ENCODE results near the gene XPO5. TPM values are rescaled to one million over a fixed set of nuclear protein-coding genes. Genes with fewer than 3 reads are reported as not detected.
"Not testable (repeated sequence)": the region's sequence is repeated elsewhere in the genome, so short reads cannot be mapped to it uniquely, and the experiment has no call there.

XPO5 gene
- total RNA-seq, 2 donors from 2014 or later: 67.3 to 109 TPM

GRCh38 chr6:43608310-43608763, 32.5 kb upstream of the XPO5 start:
- peaks cover 98% of the 10 kb centered on the region for H3K36me3 Mint-ChIP-seq (ENCODE audit: low read depth)
- H3K4me1 Mint-ChIP-seq: peaks cover 5% of the 10 kb centered on the region
- peak overlapping the region; percentile 1 for H3K27ac Mint-ChIP-seq
- H3K4me3 Mint-ChIP-seq: no peak overlapping the region
- no peaks in the 10 kb centered on the region for H3K9me3 Mint-ChIP-seq
- H3K27me3 Mint-ChIP-seq: no peaks in the 10 kb centered on the region
- ATAC-seq (replicated peaks): peak; percentile 38

- no peaks in the 10 kb centered on the region for H3K27me3 Mint-ChIP-seq
- peaks cover 5% of the 10 kb centered on the region for H3K4me1 Mint-ChIP-seq
- peaks cover 97% of the 10 kb centered on the region for H3K36me3 Mint-ChIP-seq (ENCODE audit: low read depth)
- no peak for ATAC-seq (replicated peaks)
- no peaks in the 10 kb centered on the region for H3K9me3 Mint-ChIP-seq
- no peak overlapping the region for H3K4me3 Mint-ChIP-seq
- no peak overlapping the region for H3K27ac Mint-ChIP-seq
These were observed 30.2 kb upstream of the XPO5 start for GRCh38 chr6:43606019-43606418.

GRCh38 chr6:43604174-43604573, 28.3 kb upstream of the XPO5 start:
- Mint-ChIP-seq H3K9me3 (no peaks in the 10 kb centered on the region), H3K27ac (peak overlapping the region; percentile 6), H3K27me3 (no peaks in the 10 kb centered on the region), H3K4me1 (peaks cover 5% of the 10 kb centered on the region), H3K4me3 (no peak overlapping the region), H3K36me3 (ENCODE audit: low read depth) (peaks cover 99% of the 10 kb centered on the region)
- no peak for ATAC-seq (replicated peaks)

- Mint-ChIP-seq H3K4me1 (no peaks in the 10 kb centered on the region), H3K27ac (peak overlapping the region; percentile 39), H3K36me3 (ENCODE audit: low read depth) (peaks cover 99% of the 10 kb centered on the region), H3K9me3 (no peaks in the 10 kb centered on the region), H3K4me3 (no peak overlapping the region), H3K27me3 (no peaks in the 10 kb centered on the region)
- no peak for ATAC-seq (replicated peaks)
These were observed 24.8 kb upstream of the XPO5 start for GRCh38 chr6:43600595-43600994.

DNA sequence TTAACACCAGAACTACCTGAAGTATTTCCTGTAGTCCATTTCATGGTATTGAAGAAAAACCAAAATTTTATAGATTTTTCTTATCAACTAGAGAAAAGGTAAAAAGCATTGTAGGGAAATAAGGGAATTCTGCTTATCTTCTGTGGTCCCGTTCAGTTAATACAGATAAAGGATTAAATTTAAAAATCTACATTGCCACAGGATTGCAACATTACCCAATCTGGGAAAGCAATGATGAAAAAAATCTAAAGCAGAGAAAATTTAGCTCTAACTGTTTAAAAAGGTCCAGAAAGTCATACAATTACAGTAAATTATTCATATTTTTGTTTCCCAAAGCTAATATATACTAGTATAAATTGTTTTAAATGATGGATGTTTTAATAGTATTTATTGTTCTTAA, 18.1 kb upstream of the XPO5 start:
- no peak overlapping the region for H3K27ac Mint-ChIP-seq

GRCh38 chr6:43589564-43589963, 13.7 kb upstream of the XPO5 start:
- H3K27me3 Mint-ChIP-seq; ATAC-seq (replicated peaks); H3K9me3 Mint-ChIP-seq; H3K27ac Mint-ChIP-seq; H3K4me3 Mint-ChIP-seq: not testable (repeated sequence)
- peaks cover 90% of the 10 kb centered on the region for H3K36me3 Mint-ChIP-seq (ENCODE audit: low read depth)
- peaks cover 10% of the 10 kb centered on the region for H3K4me1 Mint-ChIP-seq

More for the DNA sequence above, 18.1 kb upstream of the XPO5 start:
- no peak overlapping the region for H3K4me3 Mint-ChIP-seq
- no peak for ATAC-seq (replicated peaks)
- H3K27me3 Mint-ChIP-seq: no peaks in the 10 kb centered on the region
- no peaks in the 10 kb centered on the region for H3K9me3 Mint-ChIP-seq
- H3K4me1 Mint-ChIP-seq: no peaks in the 10 kb centered on the region
- peaks cover 84% of the 10 kb centered on the region for H3K36me3 Mint-ChIP-seq (ENCODE audit: low read depth)

DNA sequence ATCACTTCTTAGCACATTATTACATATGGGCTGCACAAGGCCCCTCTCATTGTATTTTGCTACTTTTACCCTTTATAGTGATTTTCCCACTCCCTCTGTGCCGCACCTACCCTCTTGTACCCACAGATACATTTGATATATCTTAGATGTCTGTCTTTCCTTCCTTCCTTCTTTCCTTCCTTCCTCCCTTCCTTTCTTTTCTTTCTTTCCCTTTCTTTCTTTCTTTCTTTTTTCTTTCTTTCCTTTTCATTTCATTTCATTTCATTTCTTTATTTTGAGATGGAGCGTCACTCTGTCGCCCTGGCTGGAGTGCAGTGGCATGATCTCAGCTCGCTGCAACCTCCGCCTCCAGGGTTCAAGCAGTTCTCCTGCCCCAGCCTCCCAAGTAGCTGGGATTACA, 12.4 kb upstream of the XPO5 start:
- no peaks in the 10 kb centered on the region for H3K27me3 Mint-ChIP-seq
- H3K27ac Mint-ChIP-seq: no peak overlapping the region
- H3K9me3 Mint-ChIP-seq: no peaks in the 10 kb centered on the region
- no peak overlapping the region for H3K4me3 Mint-ChIP-seq
- peaks cover 21% of the 10 kb centered on the region for H3K4me1 Mint-ChIP-seq
- ATAC-seq (replicated peaks): no peak
- peaks cover 100% of the 10 kb centered on the region for H3K36me3 Mint-ChIP-seq (ENCODE audit: low read depth)

- Mint-ChIP-seq H3K36me3 (ENCODE audit: low read depth) (peaks cover 83% of the 10 kb centered on the region), H3K27me3 (no peaks in the 10 kb centered on the region), H3K4me3 (peak overlapping the region; percentile 48), H3K4me1 (peaks cover 22% of the 10 kb centered on the region), H3K9me3 (no peaks in the 10 kb centered on the region), H3K27ac (peak overlapping the region; percentile 29)
- peak; percentile 38 for ATAC-seq (replicated peaks)
These were observed 9.2 kb upstream of the XPO5 start for GRCh38 chr6:43584892-43585570.

DNA sequence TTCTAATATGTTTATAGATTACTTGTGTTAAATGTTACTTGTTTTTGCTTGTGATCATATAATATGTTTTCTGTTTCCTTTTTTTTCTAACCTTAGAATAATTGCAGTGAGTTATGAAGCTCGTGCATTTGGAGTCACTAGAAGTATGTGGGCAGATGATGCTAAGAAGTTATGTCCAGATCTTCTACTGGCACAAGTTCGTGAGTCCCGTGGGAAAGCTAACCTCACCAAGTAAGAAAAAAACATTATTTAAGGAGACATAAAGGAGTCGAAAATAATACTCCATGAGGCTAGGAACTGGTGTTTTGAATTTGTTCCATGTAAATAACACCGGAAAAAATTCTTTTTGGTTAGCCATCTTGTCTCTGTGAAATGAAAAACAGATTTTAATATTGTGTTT, 7.1 kb upstream of the XPO5 start:
- Mint-ChIP-seq H3K4me3 (no peak overlapping the region), H3K4me1 (peaks cover 36% of the 10 kb centered on the region), H3K27me3 (no peaks in the 10 kb centered on the region), H3K9me3 (no peaks in the 10 kb centered on the region), H3K27ac (peak overlapping the region; percentile 29), H3K36me3 (ENCODE audit: low read depth) (peaks cover 78% of the 10 kb centered on the region)
- no peak for ATAC-seq (replicated peaks)

- no peaks in the 10 kb centered on the region for H3K27me3 Mint-ChIP-seq
- no peak for ATAC-seq (replicated peaks)
- H3K4me3 Mint-ChIP-seq: peak overlapping the region; percentile 95
- peak overlapping the region; percentile 42 for H3K27ac Mint-ChIP-seq
- no peaks in the 10 kb centered on the region for H3K9me3 Mint-ChIP-seq
- peaks cover 69% of the 10 kb centered on the region for H3K36me3 Mint-ChIP-seq (ENCODE audit: low read depth)
- H3K4me1 Mint-ChIP-seq: peaks cover 28% of the 10 kb centered on the region
These were observed 3.3 kb upstream of the XPO5 start for GRCh38 chr6:43579171-43579570.

DNA sequence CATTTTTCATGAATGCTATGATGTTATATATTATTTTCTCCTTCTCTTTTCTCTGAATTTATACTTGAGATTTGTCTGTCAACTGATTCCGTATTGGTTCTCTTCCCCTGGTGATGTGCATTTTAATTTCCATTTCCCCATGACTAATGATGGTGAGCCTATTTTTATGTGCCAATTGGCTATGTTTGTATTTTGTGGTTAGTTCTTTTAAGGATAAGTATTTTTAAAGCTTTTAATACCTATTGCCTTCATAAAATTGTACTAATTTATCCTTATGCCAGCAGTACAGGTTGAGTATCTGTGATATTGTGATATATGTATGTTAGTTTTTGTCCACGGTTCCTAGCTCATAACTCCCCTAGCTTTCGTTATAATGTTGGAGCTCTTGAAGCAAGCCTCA, 2.9 kb upstream of the XPO5 start:
- ATAC-seq (replicated peaks): no peak
- peaks cover 64% of the 10 kb centered on the region for H3K36me3 Mint-ChIP-seq (ENCODE audit: low read depth)
- no peaks in the 10 kb centered on the region for H3K27me3 Mint-ChIP-seq
- peak overlapping the region; percentile 95 for H3K4me3 Mint-ChIP-seq
- peaks cover 26% of the 10 kb centered on the region for H3K4me1 Mint-ChIP-seq
- H3K27ac Mint-ChIP-seq: peak overlapping the region; percentile 42
- H3K9me3 Mint-ChIP-seq: no peaks in the 10 kb centered on the region

- Mint-ChIP-seq H3K27ac (peak overlapping the region; percentile 84), H3K27me3 (no peaks in the 10 kb centered on the region), H3K9me3 (no peaks in the 10 kb centered on the region), H3K4me3 (peak overlapping the region; percentile 95), H3K4me1 (peaks cover 30% of the 10 kb centered on the region), H3K36me3 (ENCODE audit: low read depth) (peaks cover 77% of the 10 kb centered on the region)
- no peak for ATAC-seq (replicated peaks)
These were observed 600 bp downstream of the XPO5 start for GRCh38 chr6:43575105-43575771.

GRCh38 chr6:43572015-43572414, 3.8 kb downstream of the XPO5 start:
- Mint-ChIP-seq H3K4me1 (peaks cover 12% of the 10 kb centered on the region), H3K9me3 (no peaks in the 10 kb centered on the region), H3K27me3 (no peaks in the 10 kb centered on the region), H3K27ac (no peak overlapping the region), H3K4me3 (no peak overlapping the region), H3K36me3 (ENCODE audit: low read depth) (peaks cover 84% of the 10 kb centered on the region)
- ATAC-seq (replicated peaks): no peak

DNA sequence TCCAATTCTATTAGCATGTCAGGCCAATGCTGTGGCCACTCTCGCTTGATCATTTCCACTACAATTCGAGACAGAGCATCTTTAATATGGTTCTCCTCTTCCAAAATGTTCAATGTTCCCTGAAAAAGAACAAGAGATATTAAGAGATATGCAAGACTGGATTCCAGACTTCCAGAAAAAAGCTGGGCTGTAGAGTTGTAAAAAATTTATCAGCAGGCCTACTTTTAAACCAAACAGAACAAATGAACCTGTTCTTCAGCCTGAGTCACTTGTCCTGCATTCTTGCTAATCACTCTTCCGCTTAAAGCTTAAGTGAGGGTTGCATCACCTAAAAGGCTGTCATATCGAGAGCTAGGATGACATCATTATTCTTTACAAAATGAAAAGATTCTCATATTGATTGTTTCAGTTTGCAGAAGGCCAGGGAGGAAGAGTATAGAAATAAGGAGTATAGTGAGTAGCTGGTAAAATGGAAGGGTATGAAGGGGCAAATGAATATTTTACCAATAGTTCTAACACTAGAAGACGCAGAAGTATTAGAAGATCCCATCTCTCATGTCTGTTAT, 4.9 kb downstream of the XPO5 start:
- no peaks in the 10 kb centered on the region for H3K9me3 Mint-ChIP-seq
- no peaks in the 10 kb centered on the region for H3K27me3 Mint-ChIP-seq
- H3K27ac Mint-ChIP-seq: peak overlapping the region; percentile 81
- H3K4me1 Mint-ChIP-seq: peaks cover 11% of the 10 kb centered on the region
- ATAC-seq (replicated peaks): peak; percentile 76
- peaks cover 87% of the 10 kb centered on the region for H3K36me3 Mint-ChIP-seq (ENCODE audit: low read depth)
- H3K4me3 Mint-ChIP-seq: peak overlapping the region; percentile 55

DNA sequence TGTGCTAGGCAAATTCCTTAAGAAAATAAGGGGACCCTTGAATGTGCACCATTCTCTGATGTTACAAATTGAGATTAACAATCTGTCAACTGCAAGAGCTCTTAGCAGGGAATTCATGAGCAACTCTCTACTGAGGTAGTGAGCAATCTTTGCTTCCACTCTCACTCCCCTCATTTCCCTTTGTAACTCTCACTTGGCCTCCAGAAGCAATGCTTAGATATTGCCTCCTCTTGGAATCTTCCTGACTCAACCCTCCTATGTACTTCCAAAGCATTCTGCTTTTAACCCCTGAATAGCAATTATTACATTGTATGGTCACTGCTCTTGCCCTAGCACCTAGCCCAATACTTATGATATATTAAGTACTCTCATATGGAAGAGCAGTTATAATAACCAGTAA, 16.5 kb downstream of the XPO5 start:
- no peak overlapping the region for H3K27ac Mint-ChIP-seq
- no peaks in the 10 kb centered on the region for H3K27me3 Mint-ChIP-seq
- no peaks in the 10 kb centered on the region for H3K4me1 Mint-ChIP-seq
- H3K4me3 Mint-ChIP-seq: no peak overlapping the region
- H3K36me3 Mint-ChIP-seq (ENCODE audit: low read depth): peaks cover 100% of the 10 kb centered on the region
- no peak for ATAC-seq (replicated peaks)
- H3K9me3 Mint-ChIP-seq: no peaks in the 10 kb centered on the region
